ENCODE data around the gene ADAP2. TPM values are rescaled to one million over a fixed set of nuclear protein-coding genes. Genes with fewer than 3 reads are reported as not detected.

Gene ADAP2
- total and polyA plus RNA-seq, 2 of the 8 experiments (the other 6 are each of a cell fraction or from before 2014, with no cell fraction given), result 0.76 to 1.1 TPM

- FAIRE-seq (no peak), DNase-seq (ENCODE audit: low read depth in 1 of 2, low spot score in 2 of 2) (peak in 1 of 2 experiments; percentile 66)
- H3K27me3 ChIP-seq (replicated peaks in 1 of 4; ENCODE audit: control insufficient read depth in 3 of 4, extremely low read depth in 1 of 4, insufficient read depth in 3 of 4, low read length in 3 of 4), result peaks cover 16 to 42% (median 34%) of the 10 kb centered on the region in 4 experiments
- H3K56ac ChIP-seq (replicated peaks; ENCODE audit: insufficient read length, low read depth, low read length), result no peak overlapping the region
- H3K4me1 ChIP-seq (replicated peaks in 1 of 4; ENCODE audit: control insufficient read depth in 3 of 4, insufficient read depth in 4 of 4, low read length in 3 of 4), result peaks cover 0 to 11% (median 5%) of the 10 kb centered on the region in 4 experiments; a peak in 4 of 7 replicates
- no peak overlapping the region for H2BK5ac ChIP-seq (ENCODE audit: low read depth, low read length)
- H3K36me3 ChIP-seq (ENCODE audit: control insufficient read depth in 2 of 4, insufficient read depth in 4 of 4, low read length in 3 of 4), result no peaks in the 10 kb centered on the region
- H2AK5ac ChIP-seq (ENCODE audit: low read depth, low read length), result no peak overlapping the region
- WGBS, 2 experiments (ENCODE audit: extremely low coverage in 1 of 2, insufficient coverage in 1 of 2, insufficient read length in 1 of 2, insufficient replicate concordance in 2 of 2, low coverage in 1 of 2, low lambda C conversion rate in 2 of 2, missing lambda C conversion rate in 1 of 2), result 11% methylated on average over 21 of the region's 66 CpGs; no CpG with 5 or more reads in 1 of the 2 experiments
- peak overlapping the region; percentile 21 to 61 (median 42) for H3K4me3 ChIP-seq (ENCODE audit: extremely low read depth in 1 of 4, insufficient read depth in 2 of 4, low read depth in 3 of 4, low read length in 4 of 4)
- no peak overlapping the region for H3K27ac ChIP-seq (ENCODE audit: low read depth, low read length)
- H3K14ac ChIP-seq (ENCODE audit: insufficient read length), result no peak overlapping the region
- no peak overlapping the region for H3K23ac ChIP-seq (ENCODE audit: insufficient read length)
- peaks cover 6% of the 10 kb centered on the region for H3K23me2 ChIP-seq (ENCODE audit: low read depth, low read length)
- H4K91ac ChIP-seq (replicated peaks; ENCODE audit: insufficient read length, low read length), result no peak overlapping the region
- POLR2A ChIA-PET (ENCODE audit: partially characterized antibody), result interaction anchor here (0.6 to 1.6 kb wide), 4 partner anchors 16 to 1429 kb away, joined by 3 to 6 read pairs (median 3); partner anchors contain the start of genes ATAD5 and CRLF3
- H4K8ac ChIP-seq (ENCODE audit: extremely low read depth, insufficient read depth, low read length), result peak overlapping the region; percentile 71
- 0 out of 4 replicates have a peak, but pooled peaks cover 0 to 3% of the 10 kb centered on the region in 2 experiments for H3K79me2 ChIP-seq (ENCODE audit: control insufficient read depth in 1 of 2, insufficient read depth in 2 of 2, low read length in 2 of 2)
- H2BK12ac ChIP-seq (ENCODE audit: low read depth, low read length), result no peak overlapping the region
- H4K5ac ChIP-seq (ENCODE audit: insufficient read length, low read depth, low read length), result no peak overlapping the region
- no peak overlapping the region for H3K9ac ChIP-seq (replicated peaks in 1 of 4; ENCODE audit: extremely low read depth in 1 of 4, low read depth in 3 of 4, low read length in 3 of 4)
- no peaks in the 10 kb centered on the region for H4K20me1 ChIP-seq (replicated peaks in 1 of 2; ENCODE audit: control insufficient read depth in 1 of 2, insufficient read depth in 2 of 2, low read length in 2 of 2)
- no peaks in the 10 kb centered on the region for H3K9me3 ChIP-seq (ENCODE audit: insufficient read depth in 2 of 2, low read depth in 1 of 2, low read length in 1 of 2)
- no peak overlapping the region for H2BK20ac ChIP-seq (ENCODE audit: low read length)
- peak overlapping the region; percentile 85 to 88 for H3K4me2 ChIP-seq (ENCODE audit: insufficient read depth in 1 of 2, low read depth in 2 of 2, low read length in 2 of 2)
- H2AFZ ChIP-seq (ENCODE audit: low read length), result peak overlapping the region; percentile 82; the same call in 1 of the 2 replicates
- CTCF ChIA-PET (ENCODE audit: partially characterized antibody), result interaction anchor here (0.8 to 1.7 kb wide), 2 partner anchors 14 to 138 kb away, joined by 3 to 5 read pairs; no protein-coding TSS in a partner anchor
- peak overlapping the region; percentile 9; the same call in 1 of the 2 replicates for H3K18ac ChIP-seq (ENCODE audit: extremely low read depth, low read length)
- no peaks in the 10 kb centered on the region for H3K79me1 ChIP-seq (ENCODE audit: low read depth, low read length)
- no peak overlapping the region for H2BK120ac ChIP-seq (replicated peaks; ENCODE audit: low read depth, low read length)
- H3K4ac ChIP-seq (replicated peaks; ENCODE audit: insufficient read length, low read depth, low read length), result no peak overlapping the region
- H2BK15ac ChIP-seq (ENCODE audit: low read length), result no peak overlapping the region
- no peak for TF ChIP-seq SP4 (IDR thresholded peaks at IDR 0.05; ENCODE audit: low read length)
Observed at GRCh38 chr17:30922235-30923030, 688 bp downstream of the ADAP2 start.

All from H1 (cell line).